Transverse colon (tissue), 3 donors: ENCODE results near the gene CPNE4.

Source experiments
- EP300 ChIP-seq: sonication (generic); formaldehyde crosslinking; IDR thresholded peaks from one replicate; pipeline ENCODE4 v1.6.1; 2017; ENCODE audit warnings: antibody characterized with exemption, low read depth
- TF ChIP-seq, protein P1 (sequence below), 5 experiments: fragments of 200-600 bp in 3 of 5; fragments of 450-650 bp in 2 of 5; sonication (generic) in 3 of 5; IDR thresholded peaks; 1 replicate in 2 of 5; 2 replicates in 3 of 5; pipeline ENCODE4 v1.5.1; 2016 to 2017; ENCODE audit warnings: antibody characterized with exemption in 5 of 5, inconsistent platforms in 3 of 5, mild to moderate bottlenecking in 2 of 5, moderate library complexity in 1 of 5

DNA sequence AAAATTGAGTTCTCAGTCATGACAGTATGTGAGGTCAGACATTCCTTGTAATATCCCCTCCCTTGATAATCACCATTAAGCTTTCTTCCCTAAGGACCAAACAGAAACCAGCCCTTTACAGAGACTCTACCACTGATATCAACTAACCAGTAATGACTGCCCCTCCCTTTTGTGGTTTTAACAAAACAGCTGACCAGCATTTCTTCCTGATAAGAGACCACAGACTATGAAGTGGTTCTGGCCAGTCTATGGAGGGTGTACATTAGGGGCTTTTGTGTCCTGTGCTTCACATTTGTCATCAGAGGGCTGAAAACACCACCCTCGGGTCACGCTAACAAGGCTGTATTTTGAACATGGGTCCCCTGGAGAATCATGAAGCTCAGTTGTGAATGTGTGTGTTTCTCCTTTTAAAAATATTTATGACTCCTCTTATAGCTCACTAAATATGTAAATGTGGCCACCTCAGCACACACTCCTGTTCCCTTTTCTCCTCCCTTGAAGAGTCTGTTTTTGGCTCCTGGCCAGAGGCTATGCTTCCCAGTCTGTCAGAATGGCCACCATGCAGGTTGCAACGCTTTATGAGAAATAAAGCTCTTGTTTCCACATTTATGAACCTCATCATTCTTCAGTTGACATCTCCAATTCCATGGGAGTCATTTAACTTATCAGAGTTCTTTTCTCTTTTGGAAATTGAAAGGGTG is 239.3 kb downstream of the CPNE4 start:
- TF ChIP-seq, protein P1, sequence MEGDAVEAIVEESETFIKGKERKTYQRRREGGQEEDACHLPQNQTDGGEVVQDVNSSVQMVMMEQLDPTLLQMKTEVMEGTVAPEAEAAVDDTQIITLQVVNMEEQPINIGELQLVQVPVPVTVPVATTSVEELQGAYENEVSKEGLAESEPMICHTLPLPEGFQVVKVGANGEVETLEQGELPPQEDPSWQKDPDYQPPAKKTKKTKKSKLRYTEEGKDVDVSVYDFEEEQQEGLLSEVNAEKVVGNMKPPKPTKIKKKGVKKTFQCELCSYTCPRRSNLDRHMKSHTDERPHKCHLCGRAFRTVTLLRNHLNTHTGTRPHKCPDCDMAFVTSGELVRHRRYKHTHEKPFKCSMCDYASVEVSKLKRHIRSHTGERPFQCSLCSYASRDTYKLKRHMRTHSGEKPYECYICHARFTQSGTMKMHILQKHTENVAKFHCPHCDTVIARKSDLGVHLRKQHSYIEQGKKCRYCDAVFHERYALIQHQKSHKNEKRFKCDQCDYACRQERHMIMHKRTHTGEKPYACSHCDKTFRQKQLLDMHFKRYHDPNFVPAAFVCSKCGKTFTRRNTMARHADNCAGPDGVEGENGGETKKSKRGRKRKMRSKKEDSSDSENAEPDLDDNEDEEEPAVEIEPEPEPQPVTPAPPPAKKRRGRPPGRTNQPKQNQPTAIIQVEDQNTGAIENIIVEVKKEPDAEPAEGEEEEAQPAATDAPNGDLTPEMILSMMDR (IDR thresholded peaks at IDR 0.05): no peak
- no peak for TF ChIP-seq EP300
